ENCODE results near the gene RAC2. TPM values are rescaled to one million over a fixed set of nuclear protein-coding genes. Genes with fewer than 3 reads are reported as not detected.
A peak's percentile ranks its signal among the peaks of the same experiment; 100 is the strongest.
"Not testable (repeated sequence)": the region's sequence is repeated elsewhere in the genome, so short reads cannot be mapped to it uniquely, and the experiment has no call there.

Gene RAC2
- total RNA-seq, 2 donors from 2014 or later: 620 to 681 TPM

GRCh38 chr22:37242395-37242918, 1.6 kb downstream of the RAC2 start:
- Mint-ChIP-seq H3K9me3 (no peaks in the 10 kb centered on the region), H3K4me3 (peak overlapping the region; percentile 73 to 98), H3K27me3 (ENCODE audit: low read depth) (no peaks in the 10 kb centered on the region), H3K36me3 (ENCODE audit: insufficient read depth in 2 of 2) (peaks cover 22 to 41% of the 10 kb centered on the region in 2 donors), H3K27ac (peak overlapping the region; percentile 14), H3K4me1 (ENCODE audit: low read depth) (peaks cover 67% of the 10 kb centered on the region)
- ATAC-seq (replicated peaks in 1 of 2) (peak; percentile 82), DNase-seq (peak; percentile 92 to 95)

GRCh38 chr22:37241351-37242142, 2.5 kb downstream of the RAC2 start:
- ATAC-seq (replicated peaks in 1 of 2) (peak in 1 of 2 donors; percentile 16), DNase-seq (peak; percentile 64 to 73)
- Mint-ChIP-seq H3K4me3 (peak overlapping the region; percentile 73 to 98), H3K27me3 (ENCODE audit: low read depth) (no peaks in the 10 kb centered on the region), H3K36me3 (ENCODE audit: insufficient read depth in 2 of 2) (peaks cover 28 to 48% of the 10 kb centered on the region in 2 donors), H3K27ac (peak overlapping the region; percentile 14), H3K4me1 (ENCODE audit: low read depth) (peaks cover 76% of the 10 kb centered on the region), H3K9me3 (no peaks in the 10 kb centered on the region)

- Mint-ChIP-seq H3K27me3 (ENCODE audit: low read depth) (no peaks in the 10 kb centered on the region), H3K4me1 (ENCODE audit: low read depth) (peaks cover 82% of the 10 kb centered on the region), H3K4me3 (peak overlapping the region; percentile 73 to 98), H3K9me3 (no peaks in the 10 kb centered on the region), H3K36me3 (ENCODE audit: insufficient read depth in 2 of 2) (peaks cover 33 to 55% of the 10 kb centered on the region in 2 donors), H3K27ac (peak overlapping the region; percentile 83)
- ATAC-seq (replicated peaks in 1 of 2): no peak
- DNase-seq: peak; percentile 21 to 29
These were observed 3.1 kb downstream of the RAC2 start for GRCh38 chr22:37240941-37241320.

- DNase-seq (no peak), ATAC-seq (replicated peaks in 1 of 2) (no peak)
- H3K27me3 Mint-ChIP-seq (ENCODE audit: low read depth): no peaks in the 10 kb centered on the region
- peaks cover 33 to 60% of the 10 kb centered on the region in 2 donors for H3K36me3 Mint-ChIP-seq (ENCODE audit: insufficient read depth in 2 of 2)
- peak overlapping the region; percentile 73 to 98 for H3K4me3 Mint-ChIP-seq
- H3K9me3 Mint-ChIP-seq: no peaks in the 10 kb centered on the region
- H3K27ac Mint-ChIP-seq: peak overlapping the region; percentile 83
- H3K4me1 Mint-ChIP-seq (ENCODE audit: low read depth): peaks cover 87% of the 10 kb centered on the region
These were observed 3.7 kb downstream of the RAC2 start for GRCh38 chr22:37240240-37240940.

GRCh38 chr22:37239336-37240239, 4.5 kb downstream of the RAC2 start:
- Mint-ChIP-seq H3K4me3 (peak overlapping the region; percentile 73 to 98), H3K9me3 (no peaks in the 10 kb centered on the region), H3K27ac (peak overlapping the region; percentile 83), H3K4me1 (ENCODE audit: low read depth) (peaks cover 87% of the 10 kb centered on the region), H3K27me3 (ENCODE audit: low read depth) (no peaks in the 10 kb centered on the region), H3K36me3 (ENCODE audit: insufficient read depth in 2 of 2) (peaks cover 35 to 66% of the 10 kb centered on the region in 2 donors)
- DNase-seq (no peak), ATAC-seq (replicated peaks in 1 of 2) (no peak)

- peak overlapping the region; percentile 73 to 98 for H3K4me3 Mint-ChIP-seq
- ATAC-seq (replicated peaks in 1 of 2): no peak
- peaks cover 100% of the 10 kb centered on the region for H3K4me1 Mint-ChIP-seq (ENCODE audit: low read depth)
- H3K36me3 Mint-ChIP-seq (ENCODE audit: insufficient read depth in 2 of 2): peaks cover 35 to 65% of the 10 kb centered on the region in 2 donors
- no peaks in the 10 kb centered on the region for H3K9me3 Mint-ChIP-seq
- H3K27ac Mint-ChIP-seq: peak overlapping the region; percentile 78
- DNase-seq: no peak
- H3K27me3 Mint-ChIP-seq (ENCODE audit: low read depth): no peaks in the 10 kb centered on the region
These were observed 6.4 kb downstream of the RAC2 start for GRCh38 chr22:37237371-37238268.

GRCh38 chr22:37235897-37236607, 8.0 kb downstream of the RAC2 start:
- Mint-ChIP-seq H3K4me1 (ENCODE audit: low read depth) (peaks cover 100% of the 10 kb centered on the region), H3K27ac (peak overlapping the region; percentile 76), H3K36me3 (ENCODE audit: insufficient read depth in 2 of 2) (peaks cover 27 to 51% of the 10 kb centered on the region in 2 donors), H3K27me3 (ENCODE audit: low read depth) (no peaks in the 10 kb centered on the region), H3K4me3 (peak overlapping the region; percentile 64 to 98), H3K9me3 (no peaks in the 10 kb centered on the region)
- DNase-seq (no peak), ATAC-seq (replicated peaks in 1 of 2) (no peak)

- peak overlapping the region; percentile 64 to 98 for H3K4me3 Mint-ChIP-seq
- H3K27ac Mint-ChIP-seq: peak overlapping the region; percentile 76
- H3K27me3 Mint-ChIP-seq (ENCODE audit: low read depth): no peaks in the 10 kb centered on the region
- peaks cover 23 to 43% of the 10 kb centered on the region in 2 donors for H3K36me3 Mint-ChIP-seq (ENCODE audit: insufficient read depth in 2 of 2)
- peaks cover 100% of the 10 kb centered on the region for H3K4me1 Mint-ChIP-seq (ENCODE audit: low read depth)
- H3K9me3 Mint-ChIP-seq: no peaks in the 10 kb centered on the region
- DNase-seq: no peak
- no peak for ATAC-seq (replicated peaks in 1 of 2)
These were observed 9.0 kb downstream of the RAC2 start for GRCh38 chr22:37234736-37235711.

GRCh38 chr22:37233751-37234631, 10.1 kb downstream of the RAC2 start:
- H3K4me1 Mint-ChIP-seq (ENCODE audit: low read depth): peaks cover 100% of the 10 kb centered on the region
- no peaks in the 10 kb centered on the region for H3K27me3 Mint-ChIP-seq (ENCODE audit: low read depth)
- DNase-seq (peak in 1 of 2 donors; percentile 13), ATAC-seq (replicated peaks in 1 of 2) (no peak)
- H3K4me3 Mint-ChIP-seq: peak overlapping the region; percentile 64 to 98
- peak overlapping the region; percentile 76 for H3K27ac Mint-ChIP-seq
- no peaks in the 10 kb centered on the region for H3K9me3 Mint-ChIP-seq
- peaks cover 25 to 47% of the 10 kb centered on the region in 2 donors for H3K36me3 Mint-ChIP-seq (ENCODE audit: insufficient read depth in 2 of 2)

- Mint-ChIP-seq H3K36me3 (ENCODE audit: insufficient read depth in 2 of 2) (peaks cover 25 to 44% of the 10 kb centered on the region in 2 donors), H3K4me3 (peak overlapping the region; percentile 64 to 98), H3K27ac (peak overlapping the region; percentile 71), H3K4me1 (ENCODE audit: low read depth) (peaks cover 100% of the 10 kb centered on the region)
- not testable (repeated sequence) for H3K27me3 Mint-ChIP-seq (ENCODE audit: low read depth); ATAC-seq (replicated peaks in 1 of 2); H3K9me3 Mint-ChIP-seq; DNase-seq
These were observed 10.7 kb downstream of the RAC2 start for GRCh38 chr22:37233371-37233750.
